GM12878 (cell line): ENCODE measurements around the gene FAM117B. TPM values are rescaled to one million over a fixed set of nuclear protein-coding genes. Genes with fewer than 3 reads are reported as not detected.

Source experiments
- ATAC-seq: fragments of 200-7000 bp; cut with Tn5 transposase; 3 replicates; pipeline ENCODE4 v1.9.1; 2020; ENCODE audit warnings: mild to moderate bottlenecking, moderate library complexity
- BruUV-seq: library from RNA; stranded (reverse); fragments of 400-500 nt; replicated peaks from 2 replicates; lab custom pipeline; 2021; lab: Mats Ljungman, UMichigan
- CTCF ChIA-PET: fragments of 300-600 bp; sonication (Branson Sonifier 250); formaldehyde crosslinking; extraction: SDS; loops from one replicate; lab custom pipeline; 2021; ENCODE audit warnings: inconsistent platforms; lab: Yijun Ruan, JAX
- POLR2A ChIA-PET: fragments of 350-600 bp; formaldehyde crosslinking; extraction: SDS; loops from one replicate; lab custom pipeline; 2021; ENCODE audit warnings: inconsistent platforms; lab: Charles Lee
- RAD21 ChIA-PET: fragments of 300-600 bp; sonication (Branson Sonifier 250); formaldehyde crosslinking; loops from one replicate; lab custom pipeline; 2023; ENCODE audit warnings: antibody characterized with exemption; ENCODE audit not compliant: unreplicated experiment; lab: Charles Lee
- SMC1A ChIA-PET: fragments of 300-600 bp; sonication (Branson Sonifier 250); formaldehyde crosslinking; loops from one replicate; lab custom pipeline; 2023; ENCODE audit not compliant: unreplicated experiment, uncharacterized antibody; lab: Charles Lee
- DNase-seq: peaks from one replicate; pipeline ENCODE4 v3.0.0-alpha.2; 2011; ENCODE audit warnings: low read depth, low spot score
- FAIRE-seq: peaks from 3 replicates; lab custom pipeline; 2011; peaks lifted over from hg19 to GRCh38; lab: Jason Lieb, UNC
- H2AFZ ChIP-seq: 2 replicates; pipeline ENCODE4 v1.6.0; 2011; ENCODE audit warnings: low read depth, low read length, control low read depth; ENCODE audit not compliant: control insufficient read depth
- H3K27ac ChIP-seq: 2 replicates; pipeline ENCODE4 v1.5.1; 2011; ENCODE audit warnings: control low read depth; ENCODE audit not compliant: control insufficient read depth, insufficient read depth
- H3K27me3 ChIP-seq, 2 experiments: replicated peaks in 1 of 2; 2 replicates each; pipeline versions ENCODE4 v1.6.0 to v1.6.1; 2011; ENCODE audit warnings: low read length in 1 of 2; ENCODE audit not compliant: control insufficient read depth in 2 of 2, insufficient read depth in 2 of 2
- H3K36me3 ChIP-seq, 2 experiments: 2 replicates each; pipeline ENCODE4 v1.5.1; 2011; ENCODE audit warnings: low read length in 1 of 2; ENCODE audit not compliant: control insufficient read depth in 2 of 2, insufficient read depth in 2 of 2
- H3K4me1 ChIP-seq: 2 replicates; pipeline ENCODE4 v1.6.1; 2011; ENCODE audit warnings: mild to moderate bottlenecking, low read length, moderate library complexity, mixed read lengths; ENCODE audit not compliant: control insufficient read depth, insufficient read depth
- H3K4me2 ChIP-seq: 2 replicates; pipeline ENCODE4 v1.6.0; 2011; ENCODE audit warnings: control low read depth; ENCODE audit not compliant: control insufficient read depth, insufficient read depth
- H3K4me3 ChIP-seq: fragments of 200-600 bp; sonication (generic); 2 replicates; pipeline ENCODE4 v1.5.1; 2016
- H3K79me2 ChIP-seq: 2 replicates; pipeline ENCODE4 v1.6.0; 2011; ENCODE audit warnings: low read length; ENCODE audit not compliant: control insufficient read depth, insufficient read depth
- H3K9ac ChIP-seq: 2 replicates; pipeline ENCODE4 v1.8.0; 2011; ENCODE audit warnings: low read length, control low read depth, mixed read lengths; ENCODE audit not compliant: control insufficient read depth, insufficient read depth
- H3K9me3 ChIP-seq: replicated peaks from 3 replicates; pipeline ENCODE4 v1.5.1; 2011; ENCODE audit warnings: mild to moderate bottlenecking, low read length; ENCODE audit not compliant: control insufficient read depth, insufficient read depth
- H4K20me1 ChIP-seq: 2 replicates; pipeline ENCODE4 v1.6.0; 2011; ENCODE audit not compliant: control insufficient read depth, insufficient read depth
- CHD1 ChIP-seq: IDR thresholded peaks from 2 replicates; pipeline ENCODE4 v1.6.1; 2012; ENCODE audit warnings: low read depth, low read length, improper control_type of control experiment
- EGR1 ChIP-seq, 2 experiments: IDR thresholded peaks; 1 replicate in 1 of 2; 2 replicates in 1 of 2; pipeline ENCODE4 v1.6.1; 2011 to 2012; ENCODE audit warnings: low read depth in 2 of 2, low read length in 2 of 2, borderline replicate concordance in 1 of 2, mild to moderate bottlenecking in 1 of 2, moderate library complexity in 1 of 2
- GABPA ChIP-seq: IDR thresholded peaks from 2 replicates; pipeline ENCODE4 v1.6.1; 2014; ENCODE audit warnings: antibody characterized with exemption, low read depth, mild to moderate bottlenecking, inconsistent platforms
- HDAC2 ChIP-seq: fragments of 200-600 bp; sonication (generic); IDR thresholded peaks from 2 replicates; pipeline ENCODE4 v1.6.1; 2017
- HDGF ChIP-seq: fragments of 450-650 bp; IDR thresholded peaks from 2 replicates; pipeline ENCODE4 v1.6.1; 2016; ENCODE audit warnings: antibody characterized with exemption
- MEF2A ChIP-seq: IDR thresholded peaks from 2 replicates; pipeline ENCODE4 v1.6.1; 2011; ENCODE audit warnings: low read depth, mild to moderate bottlenecking, low read length, moderate library complexity; ENCODE audit not compliant: insufficient read depth
- NFIC ChIP-seq: IDR thresholded peaks from 2 replicates; pipeline ENCODE4 v1.6.1; 2012; ENCODE audit warnings: low read depth, mild to moderate bottlenecking, inconsistent platforms, low read length, moderate library complexity
- RCOR1 ChIP-seq: conservative IDR thresholded peaks from 2 replicates; pipeline ENCODE4 v1.6.1; 2012; ENCODE audit warnings: low read depth, low read length, improper control_type of control experiment
- RELA ChIP-seq: fragments of 450-650 bp; IDR thresholded peaks from 2 replicates; pipeline ENCODE4 v1.8.0; 2014; ENCODE audit warnings: borderline replicate concordance; ENCODE audit not compliant: partially characterized antibody
- TCF3 ChIP-seq: IDR thresholded peaks from 2 replicates; pipeline ENCODE4 v1.6.1; 2012; ENCODE audit warnings: low read depth, mild to moderate bottlenecking, low read length, borderline replicate concordance; ENCODE audit not compliant: insufficient read depth
- WRNIP1 ChIP-seq: IDR thresholded peaks from 2 replicates; pipeline ENCODE4 v1.6.1; 2011; ENCODE audit warnings: low read depth, low read length, improper control_type of control experiment, borderline replicate concordance
- YY1 ChIP-seq: IDR thresholded peaks from 2 replicates; pipeline ENCODE4 v1.6.1; 2011; ENCODE audit warnings: low read depth, mild to moderate bottlenecking, low read length
- ZBED1 ChIP-seq: IDR thresholded peaks from 2 replicates; pipeline ENCODE4 v1.6.1; 2016; ENCODE audit warnings: borderline replicate concordance
- ZNF207 ChIP-seq: fragments of 450-650 bp; IDR thresholded peaks from 2 replicates; pipeline ENCODE4 v1.6.1; 2014; ENCODE audit warnings: antibody characterized with exemption, mild to moderate bottlenecking, borderline replicate concordance
- ZNF274 ChIP-seq: IDR thresholded peaks from one replicate; pipeline ENCODE4 v1.8.0; 2011; ENCODE audit not compliant: insufficient read length, insufficient read depth
- ZZZ3 ChIP-seq: IDR thresholded peaks from 2 replicates; pipeline ENCODE4 v1.6.1; 2011; ENCODE audit warnings: low read depth; ENCODE audit not compliant: control insufficient read depth, insufficient read length
- WGBS: methylation state at CpG from one replicate; pipeline ENCODE4 v1.1.6; 2016; ENCODE audit warnings: low lambda C conversion rate; ENCODE audit not compliant: insufficient replicate concordance, insufficient coverage; ENCODE audit errors: missing lambda C conversion rate; 5-methylcytosine and 5-hydroxymethylcytosine counted together
- in situ Hi-C: fragments of 300-500 bp; cut with MboI; formaldehyde crosslinking; loops from 9 replicates; pipeline ENCODE4 v1.14.3; 2018; ENCODE audit warnings: mixed read lengths
- intact Hi-C: fragments of 100-400 bp; cut with micrococcal nuclease; formaldehyde crosslinking; loops from one replicate; pipeline ENCODE4 v1.14.2; 2022; ENCODE audit not compliant: unreplicated experiment
- polyA plus RNA-seq, 11 experiments: library from polyadenylated mRNA; depleted of rRNA in 4 of 11; unstranded in 6 of 11; stranded (reverse) in 5 of 11; fragments of >200 nt; fragmentation: Nextera tagmentation in 4 of 11; fragmentation: Illumina TruSeq in 1 of 11; extraction: Ambion mirVana in 4 of 11; extraction: Trizol in 1 of 11; gene quantifications; 1 replicate in 1 of 11; 2 replicates in 10 of 11; pipeline versions ENCODE4 v1.2.1 to v1.2.3, GENCODE V29; 2011 to 2016; ENCODE audit warnings: inconsistent platforms in 2 of 11, missing spikeins in 2 of 11, low read depth in 1 of 11
- total RNA-seq, 4 experiments: library from RNA; depleted of rRNA in 3 of 4; stranded (reverse); fragments of >200 nt in 3 of 4; fragmentation: Illumina TruSeq in 1 of 4; extraction: Trizol in 1 of 4; gene quantifications; 2 replicates each; pipeline versions ENCODE4 v1.2.1 to v1.2.3, GENCODE V29; 2013 to 2021
- TF ChIP-seq, protein P1 (sequence below): fragments of 450-650 bp; IDR thresholded peaks from 2 replicates; pipeline ENCODE4 v1.6.1; 2018; ENCODE audit warnings: borderline replicate concordance, mild to moderate bottlenecking; ENCODE audit not compliant: partially characterized antibody
- TF ChIP-seq, protein P2 (sequence below): fragments of 450-650 bp; IDR thresholded peaks from 2 replicates; pipeline ENCODE4 v1.6.1; 2017; ENCODE audit warnings: mild to moderate bottlenecking, low read depth, inconsistent platforms; ENCODE audit not compliant: poor library complexity, severe bottlenecking

The FAM117B gene
- total and polyA plus RNA-seq, 10 of the 15 experiments (the other 5 are each of a cell fraction or from before 2014, with no cell fraction given), result 1.6 to 7.6 (median 4.2) TPM

DNA sequence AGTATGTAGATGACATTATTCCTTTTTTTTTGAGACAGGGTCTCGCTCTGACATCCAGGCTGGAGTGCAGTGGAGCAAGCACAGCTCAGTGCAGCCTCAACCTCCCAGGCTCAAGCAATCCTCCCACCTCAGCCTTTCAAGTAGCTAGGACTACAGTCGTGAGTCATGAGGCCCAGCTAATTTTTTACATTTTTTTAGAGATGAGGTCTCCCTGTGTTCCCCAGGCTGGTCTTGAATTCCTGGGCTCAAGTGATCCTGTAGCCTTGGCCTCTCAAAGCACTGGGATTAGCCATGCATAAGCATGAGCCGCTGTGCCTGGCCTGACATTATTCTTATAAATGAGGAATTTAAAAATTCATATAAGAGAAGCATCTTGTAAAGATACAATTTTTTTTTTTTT is 86.9 kb downstream of the FAM117B start:
- no peaks in the 10 kb centered on the region for H3K36me3 ChIP-seq
- H4K20me1 ChIP-seq, result no peaks in the 10 kb centered on the region
- in situ Hi-C loops (no loop called here), intact Hi-C loops (no loop called here)
- H3K79me2 ChIP-seq, result no peaks in the 10 kb centered on the region
- ChIA-PET CTCF (no interaction called here), RAD21 (no interaction called here), POLR2A (no interaction called here), SMC1A (interaction anchor here (1.0 kb wide), 1 partner anchor 77 kb away, joined by 3 read pairs; no protein-coding TSS in a partner anchor)
- H3K9ac ChIP-seq, result no peak overlapping the region
- H3K9me3 ChIP-seq, result no peaks in the 10 kb centered on the region
- no peaks in the 10 kb centered on the region for H3K27me3 ChIP-seq
- H3K4me3 ChIP-seq, result no peak overlapping the region
- no peak overlapping the region for H2AFZ ChIP-seq
- no TSS peak for BruUV-seq
- DNase-seq, result no peak
- WGBS, result 80% methylated on average over 3 of the region's 3 CpGs
- no peak overlapping the region for H3K4me2 ChIP-seq
- no peaks in the 10 kb centered on the region for H3K4me1 ChIP-seq
- TF ChIP-seq RCOR1, result no peak
- no peak for TF ChIP-seq WRNIP1
- TF ChIP-seq ZNF207, result no peak
- no peak for TF ChIP-seq CHD1
- no peak for TF ChIP-seq TCF3
- TF ChIP-seq ZZZ3, result no peak
- no peak for TF ChIP-seq NFIC
- no peak for TF ChIP-seq MEF2A
- no peak for TF ChIP-seq ZNF274
- TF ChIP-seq HDAC2, result no peak
- TF ChIP-seq, protein P1, sequence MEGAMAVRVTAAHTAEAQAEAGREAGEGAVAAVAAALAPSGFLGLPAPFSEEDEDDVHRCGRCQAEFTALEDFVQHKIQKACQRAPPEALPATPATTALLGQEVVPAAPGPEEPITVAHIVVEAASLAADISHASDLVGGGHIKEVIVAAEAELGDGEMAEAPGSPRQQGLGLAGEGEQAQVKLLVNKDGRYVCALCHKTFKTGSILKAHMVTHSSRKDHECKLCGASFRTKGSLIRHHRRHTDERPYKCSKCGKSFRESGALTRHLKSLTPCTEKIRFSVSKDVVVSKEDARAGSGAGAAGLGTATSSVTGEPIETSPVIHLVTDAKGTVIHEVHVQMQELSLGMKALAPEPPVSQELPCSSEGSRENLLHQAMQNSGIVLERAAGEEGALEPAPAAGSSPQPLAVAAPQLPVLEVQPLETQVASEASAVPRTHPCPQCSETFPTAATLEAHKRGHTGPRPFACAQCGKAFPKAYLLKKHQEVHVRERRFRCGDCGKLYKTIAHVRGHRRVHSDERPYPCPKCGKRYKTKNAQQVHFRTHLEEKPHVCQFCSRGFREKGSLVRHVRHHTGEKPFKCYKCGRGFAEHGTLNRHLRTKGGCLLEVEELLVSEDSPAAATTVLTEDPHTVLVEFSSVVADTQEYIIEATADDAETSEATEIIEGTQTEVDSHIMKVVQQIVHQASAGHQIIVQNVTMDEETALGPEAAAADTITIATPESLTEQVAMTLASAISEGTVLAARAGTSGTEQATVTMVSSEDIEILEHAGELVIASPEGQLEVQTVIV, result no peak
- no peak for TF ChIP-seq HDGF
- no peak for TF ChIP-seq YY1
- no peak for TF ChIP-seq GABPA
- TF ChIP-seq ZBED1, result no peak
- no peak for TF ChIP-seq RELA
- TF ChIP-seq, protein P2, sequence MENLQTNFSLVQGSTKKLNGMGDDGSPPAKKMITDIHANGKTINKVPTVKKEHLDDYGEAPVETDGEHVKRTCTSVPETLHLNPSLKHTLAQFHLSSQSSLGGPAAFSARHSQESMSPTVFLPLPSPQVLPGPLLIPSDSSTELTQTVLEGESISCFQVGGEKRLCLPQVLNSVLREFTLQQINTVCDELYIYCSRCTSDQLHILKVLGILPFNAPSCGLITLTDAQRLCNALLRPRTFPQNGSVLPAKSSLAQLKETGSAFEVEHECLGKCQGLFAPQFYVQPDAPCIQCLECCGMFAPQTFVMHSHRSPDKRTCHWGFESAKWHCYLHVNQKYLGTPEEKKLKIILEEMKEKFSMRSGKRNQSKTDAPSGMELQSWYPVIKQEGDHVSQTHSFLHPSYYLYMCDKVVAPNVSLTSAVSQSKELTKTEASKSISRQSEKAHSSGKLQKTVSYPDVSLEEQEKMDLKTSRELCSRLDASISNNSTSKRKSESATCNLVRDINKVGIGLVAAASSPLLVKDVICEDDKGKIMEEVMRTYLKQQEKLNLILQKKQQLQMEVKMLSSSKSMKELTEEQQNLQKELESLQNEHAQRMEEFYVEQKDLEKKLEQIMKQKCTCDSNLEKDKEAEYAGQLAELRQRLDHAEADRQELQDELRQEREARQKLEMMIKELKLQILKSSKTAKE, result no peak
- TF ChIP-seq EGR1 (IDR thresholded peaks at IDR 0.05; ENCODE audit: borderline replicate concordance in 1 of 2, low read depth in 2 of 2, low read length in 2 of 2), result no peak
- H3K27ac ChIP-seq, result no peak overlapping the region
- no peak for FAIRE-seq
- no peak for ATAC-seq
